GM23338 (cell line): ENCODE data around the gene CRYBG2. TPM values are rescaled to one million over a fixed set of nuclear protein-coding genes. Genes with fewer than 3 reads are reported as not detected.

Experiments
- ATAC-seq: fragments of 200-7000 bp; cut with Tn5 transposase; 3 replicates; pipeline ENCODE4 v1.9.1; 2020
- DNase-seq: peaks from one replicate; pipeline ENCODE4 v3.0.0-alpha.2; 2015; ENCODE audit warnings: low spot score
- H2AFZ ChIP-seq: fragments of 200-600 bp; sonication (generic); 2 replicates; pipeline ENCODE4 v1.8.0; 2016; ENCODE audit warnings: antibody characterized with exemption, mild to moderate bottlenecking, moderate library complexity
- H3F3A ChIP-seq: fragments of 200-600 bp; sonication (generic); replicated peaks from 2 replicates; pipeline ENCODE4 v1.8.0; 2017; ENCODE audit warnings: antibody characterized with exemption, mixed run types, low read depth
- H3K27ac ChIP-seq: fragments of 200-600 bp; sonication (generic); 2 replicates; pipeline ENCODE4 v1.6.1; 2016; ENCODE audit warnings: low read depth
- H3K27me3 ChIP-seq: fragments of 200-600 bp; sonication (generic); 2 replicates; pipeline ENCODE4 v1.8.0; 2016; ENCODE audit warnings: mild to moderate bottlenecking, mixed run types, moderate library complexity; ENCODE audit not compliant: insufficient read depth
- H3K36me3 ChIP-seq: fragments of 200-600 bp; sonication (generic); 2 replicates; pipeline ENCODE4 v1.8.0; 2016; ENCODE audit warnings: mild to moderate bottlenecking; ENCODE audit not compliant: insufficient read depth
- H3K4me1 ChIP-seq: fragments of 200-600 bp; sonication (generic); 2 replicates; pipeline ENCODE4 v1.8.0; 2016; ENCODE audit warnings: mild to moderate bottlenecking, moderate library complexity; ENCODE audit not compliant: insufficient read depth
- H3K4me2 ChIP-seq: fragments of 200-600 bp; sonication (generic); 2 replicates; pipeline ENCODE4 v1.7.1; 2017; ENCODE audit warnings: mixed run types
- H3K4me3 ChIP-seq: fragments of 200-600 bp; sonication (generic); 2 replicates; pipeline ENCODE4 v1.6.1; 2016; ENCODE audit warnings: mixed run types
- H3K79me2 ChIP-seq: fragments of 200-600 bp; sonication (generic); replicated peaks from 2 replicates; pipeline ENCODE4 v1.8.0; 2017; ENCODE audit warnings: mild to moderate bottlenecking; ENCODE audit not compliant: insufficient read depth
- H3K9me2 ChIP-seq: fragments of 200-600 bp; sonication (generic); 2 replicates; pipeline ENCODE4 v1.8.0; 2017; ENCODE audit not compliant: insufficient read depth
- H4K20me1 ChIP-seq: fragments of 200-600 bp; sonication (generic); replicated peaks from 2 replicates; pipeline ENCODE4 v1.8.0; 2017; ENCODE audit warnings: mild to moderate bottlenecking; ENCODE audit not compliant: insufficient read depth
- H3K27ac Mint-ChIP-seq: 2 replicates; pipeline ENCODE4 v1.8.0; 2020; ENCODE audit warnings: inconsistent platforms, mild to moderate bottlenecking, moderate library complexity, mixed read lengths
- H3K27me3 Mint-ChIP-seq: 3 replicates; pipeline ENCODE4 v1.8.0; 2022; ENCODE audit warnings: low read depth, mild to moderate bottlenecking, moderate library complexity, mixed read lengths, inconsistent platforms; ENCODE audit not compliant: insufficient read depth, poor library complexity
- H3K36me3 Mint-ChIP-seq: 3 replicates; pipeline ENCODE4 v1.8.0; 2021; ENCODE audit warnings: low read depth, mild to moderate bottlenecking, inconsistent platforms, moderate library complexity, mixed read lengths
- H3K4me1 Mint-ChIP-seq: 3 replicates; pipeline ENCODE4 v1.8.0; 2020; ENCODE audit warnings: mild to moderate bottlenecking, inconsistent platforms, mixed read lengths
- H3K4me3 Mint-ChIP-seq: 3 replicates; pipeline ENCODE4 v1.8.0; 2021; ENCODE audit warnings: moderate library complexity, mild to moderate bottlenecking, inconsistent platforms, mixed read lengths
- H3K9me3 Mint-ChIP-seq: 3 replicates; pipeline ENCODE4 v1.8.0; 2020; ENCODE audit warnings: moderate library complexity, mild to moderate bottlenecking, inconsistent platforms, mixed read lengths
- ETS1 ChIP-seq: IDR thresholded peaks from 2 replicates; pipeline ENCODE4 v1.6.1; 2016; ENCODE audit warnings: antibody characterized with exemption
- JUNB ChIP-seq: IDR thresholded peaks from one replicate; pipeline ENCODE4 v1.6.1; 2016; ENCODE audit warnings: antibody characterized with exemption; ENCODE audit not compliant: unreplicated experiment
- STAT1 ChIP-seq: IDR thresholded peaks from one replicate; pipeline ENCODE4 v1.6.1; 2016; ENCODE audit warnings: antibody characterized with exemption; ENCODE audit not compliant: unreplicated experiment
- ZNF331 ChIP-seq: fragments of 250-450 bp; sonication (Bioruptor Pico); IDR thresholded peaks from 2 replicates; pipeline ENCODE4 v1.5.0; 2020; ENCODE audit warnings: low read depth, mild to moderate bottlenecking, moderate library complexity
- ZNF462 ChIP-seq: fragments of 250-450 bp; sonication (Bioruptor Pico); IDR thresholded peaks from 2 replicates; pipeline ENCODE4 v1.5.0; 2020; ENCODE audit warnings: mild to moderate bottlenecking, moderate library complexity
- polyA plus RNA-seq: library from polyadenylated mRNA; unstranded; fragments of >200 nt; fragmentation: Nextera tagmentation; extraction: Ambion mirVana; gene quantifications from 2 replicates; pipeline ENCODE4 v1.2.1, GENCODE V29; 2016
- total RNA-seq: library from RNA; depleted of rRNA; stranded (reverse); fragments of >200 nt; shearing (Covaris generic); gene quantifications from 2 replicates; pipeline ENCODE4 v1.2.3, GENCODE V29; 2014

Gene CRYBG2
- total and polyA plus RNA-seq, 2 experiments from 2014 or later = 17.6 to 18.4 TPM

- peak overlapping the region; percentile 88 for H3K4me3 Mint-ChIP-seq
- H3K36me3 Mint-ChIP-seq = peaks cover 36% of the 10 kb centered on the region
- peaks cover 46% of the 10 kb centered on the region for H3K4me1 Mint-ChIP-seq
- H3K36me3 ChIP-seq = peaks cover 21% of the 10 kb centered on the region
- no peaks in the 10 kb centered on the region; the same call in 2 of the 3 replicates for H3K9me3 Mint-ChIP-seq
- ATAC-seq = no peak; the same call in 2 of the 3 replicates
- H3K4me2 ChIP-seq = peak overlapping the region; percentile 92
- peak; percentile 37 for DNase-seq
- H3K79me2 ChIP-seq = no peaks in the 10 kb centered on the region
- H3K4me3 ChIP-seq = peak overlapping the region; percentile 85
- H3K9me2 ChIP-seq = no peaks in the 10 kb centered on the region
- no peak overlapping the region for H2AFZ ChIP-seq
- no peak for TF ChIP-seq ZNF331 (CRISPR knock-in tag)
- TF ChIP-seq JUNB = no peak
- TF ChIP-seq STAT1 = no peak
- no peak for TF ChIP-seq ETS1
- no peak for TF ChIP-seq ZNF462 (CRISPR knock-in tag)
- H3K27ac ChIP-seq = no peak overlapping the region
- 0 out of 2 replicates have a peak overlapping the region, but pooled peaks have one; percentile 4 for H3K27ac Mint-ChIP-seq
- peaks cover 19% of the 10 kb centered on the region for H3K4me1 ChIP-seq
- H3K27me3 Mint-ChIP-seq = peaks cover 29% of the 10 kb centered on the region
- H3F3A ChIP-seq = peaks cover 23% of the 10 kb centered on the region
- H3K27me3 ChIP-seq = no peaks in the 10 kb centered on the region
- no peaks in the 10 kb centered on the region; the same call in 1 of the 2 replicates for H4K20me1 ChIP-seq
Observed at GRCh38 chr1:26280333-26281042, 73.4 kb downstream of the CRYBG2 start.
